ENCODE data around the gene ZNF668. TPM values are rescaled to one million over a fixed set of nuclear protein-coding genes. Genes with fewer than 3 reads are reported as not detected.
A peak's percentile ranks its signal among the peaks of the same experiment; 100 is the strongest.
"Not testable (repeated sequence)": the region's sequence is repeated elsewhere in the genome, so short reads cannot be mapped to it uniquely, and the experiment has no call there.

ZNF668 gene
- total RNA-seq, 1 donor from 2014 or later: 5.3 TPM

- DNase-seq: not testable (repeated sequence)
Observed at GRCh38 chr16:31100876-31101641, 27.0 kb upstream of the ZNF668 start.

- no peak for DNase-seq
Observed at GRCh38 chr16:31099860-31100638, 26.0 kb upstream of the ZNF668 start.

GRCh38 chr16:31094424-31095120 lies 20.5 kb upstream of the ZNF668 start, which contains the start of gene VKORC1:
VKORC1 (minus strand) TSS chr16:31094797; CDS start chr16:31094729, 68 bp downstream.
- peak; percentile 95 for DNase-seq

- DNase-seq: no peak
Observed at GRCh38 chr16:31094088-31094423, 20.0 kb upstream of the ZNF668 start.

- peak; percentile 49 for DNase-seq
Observed at GRCh38 chr16:31093132-31093703, 19.2 kb upstream of the ZNF668 start.

- DNase-seq: peak; percentile 17
Observed at GRCh38 chr16:31092330-31092729, 18.3 kb upstream of the ZNF668 start.

- DNase-seq: no peak
Observed at GRCh38 chr16:31090540-31090939, 16.5 kb upstream of the ZNF668 start.

- DNase-seq: no peak
Observed at GRCh38 chr16:31089199-31089598, 15.2 kb upstream of the ZNF668 start.

GRCh38 chr16:31088459-31089183 lies 14.6 kb upstream of the ZNF668 start, which contains the start of gene PRSS53:
PRSS53 (minus strand) TSS chr16:31088943; CDS start chr16:31088809, 134 bp downstream.
- no peak for DNase-seq

- DNase-seq: no peak
Observed at GRCh38 chr16:31087971-31088370, 13.9 kb upstream of the ZNF668 start.

GRCh38 chr16:31087481-31087880 lies 13.4 kb upstream of the ZNF668 start:
- no peak for DNase-seq

GRCh38 chr16:31086629-31086906 lies 12.5 kb upstream of the ZNF668 start:
- no peak for DNase-seq

- no peak for DNase-seq
Observed at GRCh38 chr16:31085873-31086628, 12.0 kb upstream of the ZNF668 start.

- DNase-seq: no peak
Observed at GRCh38 chr16:31085411-31085810, 11.4 kb upstream of the ZNF668 start.

- no peak for DNase-seq
Observed at GRCh38 chr16:31084584-31085302, 10.7 kb upstream of the ZNF668 start.

GRCh38 chr16:31083981-31084380 lies 9.9 kb upstream of the ZNF668 start:
- no peak for DNase-seq

GRCh38 chr16:31083556-31083955 lies 9.5 kb upstream of the ZNF668 start:
- DNase-seq: no peak

GRCh38 chr16:31083081-31083480 lies 9.0 kb upstream of the ZNF668 start:
- no peak for DNase-seq

GRCh38 chr16:31082368-31083045 lies 8.5 kb upstream of the ZNF668 start:
- no peak for DNase-seq
